ENCODE results near the gene TVP23C. TPM values are rescaled to one million over a fixed set of nuclear protein-coding genes. Genes with fewer than 3 reads are reported as not detected.

Gene TVP23C
- total RNA-seq, 6 experiments from 2014 or later, result 9.3 to 14.9 (median 12.4) TPM

- no peak for DNase-seq
- Mint-ChIP-seq H3K9me3 (no peaks in the 10 kb centered on the region), H3K27ac (no peak overlapping the region), H3K4me1 (ENCODE audit: low read depth) (peaks cover 22% of the 10 kb centered on the region), H3K36me3 (ENCODE audit: low read depth) (peaks cover 4% of the 10 kb centered on the region; the same call in 1 of the 2 replicates), H3K4me3 (no peak overlapping the region), H3K27me3 (ENCODE audit: insufficient read depth) (no peaks in the 10 kb centered on the region)
- no peak for TF ChIP-seq CTCF (IDR thresholded peaks at IDR 0.05)
These were observed 71.1 kb downstream of the TVP23C start for GRCh38 chr17:15492186-15492585.

- H3K4me3 Mint-ChIP-seq, result peak overlapping the region; percentile 60
- peak overlapping the region; percentile 83 for H3K27ac Mint-ChIP-seq
- DNase-seq, result peak; percentile 68
- H3K27me3 Mint-ChIP-seq (ENCODE audit: insufficient read depth), result no peaks in the 10 kb centered on the region
- no peak for TF ChIP-seq CTCF (IDR thresholded peaks at IDR 0.05)
- peaks cover 22% of the 10 kb centered on the region for H3K4me1 Mint-ChIP-seq (ENCODE audit: low read depth)
- peaks cover 4% of the 10 kb centered on the region; the same call in 1 of the 2 replicates for H3K36me3 Mint-ChIP-seq (ENCODE audit: low read depth)
- H3K9me3 Mint-ChIP-seq, result no peaks in the 10 kb centered on the region
These were observed 72.5 kb downstream of the TVP23C start for GRCh38 chr17:15490634-15491261.

- Mint-ChIP-seq H3K4me3 (no peak overlapping the region), H3K27ac (no peak overlapping the region), H3K9me3 (no peaks in the 10 kb centered on the region), H3K36me3 (ENCODE audit: low read depth) (peaks cover 4% of the 10 kb centered on the region; the same call in 1 of the 2 replicates), H3K4me1 (ENCODE audit: low read depth) (peaks cover 22% of the 10 kb centered on the region), H3K27me3 (ENCODE audit: insufficient read depth) (no peaks in the 10 kb centered on the region)
- TF ChIP-seq CTCF (IDR thresholded peaks at IDR 0.05), result no peak
- no peak for DNase-seq
These were observed 74.7 kb downstream of the TVP23C start for GRCh38 chr17:15488557-15488956.

DNA sequence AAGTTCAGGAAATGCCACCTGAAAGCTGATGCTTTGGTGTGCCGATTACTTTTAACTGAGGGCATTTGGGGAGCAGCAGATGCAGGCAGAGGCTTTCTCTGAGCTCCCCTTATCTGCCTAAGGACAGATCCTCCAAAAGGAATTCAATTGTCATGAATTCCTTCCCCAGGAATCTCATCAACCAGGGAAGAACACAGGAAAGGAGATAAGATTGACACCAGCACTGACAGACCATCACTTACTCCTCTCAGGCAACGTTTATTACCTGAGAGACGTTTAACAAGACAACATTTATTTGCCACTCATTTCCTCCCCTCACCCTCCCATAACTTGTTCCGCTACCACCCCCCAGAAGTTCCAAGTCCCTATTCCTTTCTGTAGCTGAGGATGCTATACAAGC, 78.2 kb downstream of the TVP23C start:
- H3K4me1 Mint-ChIP-seq (ENCODE audit: low read depth), result peaks cover 6% of the 10 kb centered on the region
- peaks cover 2% of the 10 kb centered on the region; the same call in 1 of the 2 replicates for H3K27me3 Mint-ChIP-seq (ENCODE audit: insufficient read depth)
- no peak overlapping the region for H3K4me3 Mint-ChIP-seq
- H3K9me3 Mint-ChIP-seq, result no peaks in the 10 kb centered on the region
- no peak for DNase-seq
- no peak for TF ChIP-seq CTCF (IDR thresholded peaks at IDR 0.05)
- no peak overlapping the region for H3K27ac Mint-ChIP-seq
- H3K36me3 Mint-ChIP-seq (ENCODE audit: low read depth), result peaks cover 4% of the 10 kb centered on the region; the same call in 1 of the 2 replicates

GRCh38 chr17:15483431-15483830, 79.9 kb downstream of the TVP23C start:
- DNase-seq, result no peak
- no peak for TF ChIP-seq CTCF (IDR thresholded peaks at IDR 0.05)
- peaks cover 4% of the 10 kb centered on the region; the same call in 1 of the 2 replicates for H3K36me3 Mint-ChIP-seq (ENCODE audit: low read depth)

More at GRCh38 chr17:15483431-15483830, 79.9 kb downstream of the TVP23C start:
- Mint-ChIP-seq H3K4me1 (ENCODE audit: low read depth) (peaks cover 13% of the 10 kb centered on the region), H3K27me3 (ENCODE audit: insufficient read depth) (peaks cover 2% of the 10 kb centered on the region; the same call in 1 of the 2 replicates), H3K9me3 (no peaks in the 10 kb centered on the region), H3K4me3 (no peak overlapping the region), H3K27ac (no peak overlapping the region)
